ENCODE results near the gene SNX32. TPM values are rescaled to one million over a fixed set of nuclear protein-coding genes. Genes with fewer than 3 reads are reported as not detected.

The SNX32 gene
- total RNA-seq, 2 experiments from 2014 or later, result 0.33 to 0.61 TPM

DNA sequence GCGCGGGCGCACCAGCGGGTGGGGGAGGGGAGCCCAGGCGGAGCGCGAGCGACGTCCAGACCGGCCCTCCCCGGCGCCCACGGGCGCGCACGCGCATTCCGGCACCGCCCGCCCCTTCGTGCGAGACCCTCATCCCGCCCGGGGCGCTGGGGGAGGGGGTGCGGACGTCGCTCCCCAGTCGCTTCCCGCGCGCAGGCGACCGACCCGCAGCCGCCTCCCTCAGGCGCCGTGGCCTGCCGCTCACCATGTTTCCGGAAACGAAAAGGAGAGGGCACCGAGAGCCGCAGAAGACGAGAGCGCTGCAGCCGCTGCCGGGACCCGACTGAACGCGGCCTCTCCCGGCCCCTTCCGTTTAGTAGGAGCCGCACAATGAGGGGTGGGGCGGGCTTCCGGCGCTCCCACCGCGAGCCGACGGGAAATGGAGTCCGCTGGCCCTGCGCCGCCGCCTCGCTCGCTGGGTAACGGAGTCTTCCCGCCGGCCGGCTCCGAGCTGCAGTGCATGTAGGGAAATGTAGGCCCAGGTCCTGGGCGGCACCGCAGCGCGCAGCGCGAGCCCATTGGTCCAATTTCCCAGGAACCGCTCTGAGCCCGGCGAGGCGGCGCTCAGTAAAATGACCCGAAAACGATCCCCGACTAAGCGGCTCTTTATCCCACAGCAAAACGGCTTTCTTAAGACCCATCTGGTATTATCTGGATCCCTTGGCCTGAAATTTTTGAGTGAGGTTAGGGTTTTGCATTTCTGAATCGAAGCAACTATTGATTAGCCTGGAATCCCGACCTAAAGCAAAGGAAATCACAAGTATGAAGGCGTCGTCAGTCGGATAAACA, 24.3 kb downstream of the SNX32 start, which contains the start of gene CFL1:
TSS of gene CFL1 (minus strand) at position 328 of the 828 bp plus-strand sequence. CDS start at position 247, 81 bp downstream.
- Histone ChIP-seq H3K36me3 (ENCODE audit: insufficient read depth, low read length) (peaks cover 52% of the 10 kb centered on the region), H3K27me3 (ENCODE audit: control insufficient read depth in 1 of 2, insufficient read depth in 2 of 2, low read length in 2 of 2) (no peaks in the 10 kb centered on the region), H3K4me1 (ENCODE audit: insufficient read depth, low read length) (peaks cover 82% of the 10 kb centered on the region), H3K27ac (ENCODE audit: low read depth in 1 of 2, low read length in 2 of 2) (peak within 1 kb of the TSS; percentile 92 to 96), H3K4me3 (ENCODE audit: low read length) (peak within 1 kb of the TSS; percentile 90), H3K9me3 (ENCODE audit: control insufficient read depth in 1 of 2, insufficient read depth in 1 of 2, low read length in 2 of 2) (peaks cover 0 to under 1% of the 10 kb centered on the region in 2 experiments)
- ChIA-PET POLR2A (interaction anchor here (0.6 to 5.8 kb wide), 36 partner anchors 8 to 736 kb away, joined by 3 to 248 read pairs (median 5); partner anchors contain the start of genes BANF1, C11orf68, CCDC85B and DPF2), CTCF (interaction anchor here (1.0 to 5.2 kb wide), 2 partner anchors 27 to 31 kb away, joined by 6 to 80 read pairs; partner anchors contain the start of genes CCDC85B and FIBP)
- intact Hi-C loops (cut with DNase I, micrococcal nuclease), result loop anchor here (1.0 to 10.0 kb wide), 8 partner anchors 25 to 427 kb away; partner anchors contain the start of genes PCNX3 (in 2 of the 2), BANF1 (in 1 of the 2), C11orf68 (in 1 of the 2) and DRAP1 (in 1 of the 2)
- TF ChIP-seq, protein P1, sequence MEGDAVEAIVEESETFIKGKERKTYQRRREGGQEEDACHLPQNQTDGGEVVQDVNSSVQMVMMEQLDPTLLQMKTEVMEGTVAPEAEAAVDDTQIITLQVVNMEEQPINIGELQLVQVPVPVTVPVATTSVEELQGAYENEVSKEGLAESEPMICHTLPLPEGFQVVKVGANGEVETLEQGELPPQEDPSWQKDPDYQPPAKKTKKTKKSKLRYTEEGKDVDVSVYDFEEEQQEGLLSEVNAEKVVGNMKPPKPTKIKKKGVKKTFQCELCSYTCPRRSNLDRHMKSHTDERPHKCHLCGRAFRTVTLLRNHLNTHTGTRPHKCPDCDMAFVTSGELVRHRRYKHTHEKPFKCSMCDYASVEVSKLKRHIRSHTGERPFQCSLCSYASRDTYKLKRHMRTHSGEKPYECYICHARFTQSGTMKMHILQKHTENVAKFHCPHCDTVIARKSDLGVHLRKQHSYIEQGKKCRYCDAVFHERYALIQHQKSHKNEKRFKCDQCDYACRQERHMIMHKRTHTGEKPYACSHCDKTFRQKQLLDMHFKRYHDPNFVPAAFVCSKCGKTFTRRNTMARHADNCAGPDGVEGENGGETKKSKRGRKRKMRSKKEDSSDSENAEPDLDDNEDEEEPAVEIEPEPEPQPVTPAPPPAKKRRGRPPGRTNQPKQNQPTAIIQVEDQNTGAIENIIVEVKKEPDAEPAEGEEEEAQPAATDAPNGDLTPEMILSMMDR (IDR thresholded peaks at IDR 0.05), result no peak
- Mint-ChIP-seq H3K4me1 (ENCODE audit: low read depth) (peaks cover 58% of the 10 kb centered on the region), H3K36me3 (ENCODE audit: low read depth) (peaks cover 84% of the 10 kb centered on the region), H3K9me3 (no peaks in the 10 kb centered on the region), H3K4me3 (peak within 1 kb of the TSS; percentile 91), H3K27ac (peak within 1 kb of the TSS; percentile 94), H3K27me3 (no peaks in the 10 kb centered on the region)
- peak; percentile 93 to 99 (median 96) for DNase-seq
- peak; percentile 67 for ATAC-seq (ENCODE audit: poor library complexity)

DNA sequence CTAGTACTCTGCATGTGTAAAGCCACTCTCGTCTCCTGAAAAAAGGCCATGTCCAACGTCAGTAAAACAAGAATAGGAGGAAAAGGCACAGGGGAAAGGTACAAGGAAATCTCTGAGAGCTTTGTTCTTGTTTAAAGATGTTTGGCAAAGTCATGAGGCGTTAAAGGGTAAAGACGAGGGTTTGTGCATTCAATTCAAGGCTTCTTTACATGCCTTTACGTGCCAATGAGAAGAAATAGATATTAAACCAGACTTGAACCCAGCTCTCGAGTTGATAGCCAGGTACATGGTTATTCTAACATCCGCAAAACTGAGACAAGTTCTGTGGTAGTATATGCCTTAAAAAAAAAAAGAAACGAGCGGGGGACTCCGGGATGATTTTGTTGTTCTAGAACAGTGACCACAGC, 24.9 kb downstream of the SNX32 start:
- Mint-ChIP-seq H3K27me3 (no peaks in the 10 kb centered on the region), H3K36me3 (ENCODE audit: low read depth) (peaks cover 84% of the 10 kb centered on the region), H3K4me3 (peak overlapping the region; percentile 91), H3K9me3 (no peaks in the 10 kb centered on the region), H3K27ac (peak overlapping the region; percentile 94), H3K4me1 (ENCODE audit: low read depth) (peaks cover 58% of the 10 kb centered on the region)
- H3K9me3 ChIP-seq (ENCODE audit: control insufficient read depth in 1 of 2, insufficient read depth in 1 of 2, low read length in 2 of 2), result no peaks in the 10 kb centered on the region
- peak overlapping the region; percentile 92 to 96 for H3K27ac ChIP-seq (ENCODE audit: low read depth in 1 of 2, low read length in 2 of 2)
- TF ChIP-seq, protein P1 (IDR thresholded peaks at IDR 0.05), result no peak
- ChIA-PET CTCF (interaction anchor here (1.0 to 5.2 kb wide), 4 partner anchors 26 to 41 kb away, joined by 3 to 80 read pairs (median 22); partner anchors contain the start of genes CCDC85B and FIBP), POLR2A (interaction anchor here (0.6 to 5.8 kb wide), 41 partner anchors 8 to 741 kb away, joined by 3 to 248 read pairs (median 5); partner anchors contain the start of genes BANF1, C11orf68, CCDC85B and DPF2)
- H3K4me1 ChIP-seq (ENCODE audit: insufficient read depth, low read length), result peaks cover 80% of the 10 kb centered on the region
- intact Hi-C loops (cut with DNase I, micrococcal nuclease), result loop anchor here (1.0 to 10.0 kb wide), 8 partner anchors 30 to 426 kb away; partner anchors contain the start of genes PCNX3 (in 2 of the 2), BANF1 (in 1 of the 2), C11orf68 (in 1 of the 2) and DRAP1 (in 1 of the 2)
- no peaks in the 10 kb centered on the region for H3K27me3 ChIP-seq (ENCODE audit: control insufficient read depth in 1 of 2, insufficient read depth in 2 of 2, low read length in 2 of 2)
- no peak for ATAC-seq (ENCODE audit: poor library complexity)
- peak in 2 of 14 experiments; percentile 11 to 48 for DNase-seq
- peaks cover 52% of the 10 kb centered on the region for H3K36me3 ChIP-seq (ENCODE audit: insufficient read depth, low read length)
- H3K4me3 ChIP-seq (ENCODE audit: low read length), result peak overlapping the region; percentile 90

Measured in CD4-positive, alpha-beta T cell (primary cell).